Small intestine (tissue), 7 donors: ENCODE measurements around the gene MOCOS. TPM values are rescaled to one million over a fixed set of nuclear protein-coding genes. Genes with fewer than 3 reads are reported as not detected.

Source experiments
- DNase-seq, 2 donors: peaks; one replicate each; pipeline versions ENCODE4 v3.0.0 to v3.0.0-alpha.2; 2013
- FAIRE-seq: peaks from 2 replicates; lab custom pipeline; 2012; peaks lifted over from hg19 to GRCh38; lab: Jason Lieb, UNC
- H3K27ac ChIP-seq, 3 donors: one replicate each; pipeline ENCODE4 v1.5.1; 2013; ENCODE audit warnings: low read length in 2 of 3, mild to moderate bottlenecking in 2 of 3, control low read depth in 1 of 3, inconsistent platforms in 1 of 3, low read depth in 1 of 3, moderate library complexity in 1 of 3
- H3K27me3 ChIP-seq, 3 donors: one replicate each; pipeline ENCODE4 v1.6.1; 2013; ENCODE audit warnings: low read length in 3 of 3, inconsistent platforms in 1 of 3; ENCODE audit not compliant: control insufficient read depth in 3 of 3, insufficient read depth in 3 of 3
- H3K36me3 ChIP-seq, 3 donors: one replicate each; pipeline ENCODE4 v1.6.1; 2013; ENCODE audit warnings: low read length in 3 of 3, inconsistent platforms in 1 of 3, low read depth in 1 of 3, mild to moderate bottlenecking in 1 of 3, moderate library complexity in 1 of 3; ENCODE audit not compliant: control insufficient read depth in 3 of 3, insufficient read depth in 2 of 3
- H3K4me1 ChIP-seq, 3 donors: one replicate each; pipeline ENCODE4 v1.6.1; 2013; ENCODE audit warnings: low read length in 2 of 3, inconsistent platforms in 1 of 3, low read depth in 1 of 3, mild to moderate bottlenecking in 1 of 3, moderate library complexity in 1 of 3; ENCODE audit not compliant: control insufficient read depth in 3 of 3, insufficient read depth in 2 of 3
- H3K4me3 ChIP-seq, 3 donors: one replicate each; pipeline ENCODE4 v1.5.1; 2013; ENCODE audit warnings: low read length in 3 of 3, control low read depth in 1 of 3, inconsistent platforms in 1 of 3, low read depth in 1 of 3, mild to moderate bottlenecking in 1 of 3, moderate library complexity in 1 of 3
- H3K9me3 ChIP-seq, 2 donors: one replicate each; pipeline ENCODE4 v1.6.1; 2013; ENCODE audit warnings: low read depth in 1 of 2, low read length in 1 of 2; ENCODE audit not compliant: control insufficient read depth in 2 of 2, insufficient read depth in 1 of 2
- WGBS, 3 donors: extraction: QIAGEN DNeasy Blood & Tissue Kit; methylation state at CpG; one replicate each; pipeline ENCODE4 v1.1.7; 2013; 5-methylcytosine and 5-hydroxymethylcytosine counted together
- polyA plus RNA-seq, 4 donors: library from polyadenylated mRNA; stranded (reverse) in 3 of 4; unstranded in 1 of 4; fragments of 200-250 nt in 3 of 4; fragments of 120-200 nt in 1 of 4; gene quantifications; one replicate each; pipeline versions ENCODE4 v1.2.1 to v1.2.3, GENCODE V29; 2013
- donor health status: healthy with polysubstance abuse.
- donor health status: control.
- donor health status: control.
- donor health status: Bipolar disorder and iron deficiency.
- donor health status: healthy.

Gene MOCOS
- polyA plus RNA-seq, 4 donors, result 3.2 to 19.7 (median 16.7) TPM

DNA sequence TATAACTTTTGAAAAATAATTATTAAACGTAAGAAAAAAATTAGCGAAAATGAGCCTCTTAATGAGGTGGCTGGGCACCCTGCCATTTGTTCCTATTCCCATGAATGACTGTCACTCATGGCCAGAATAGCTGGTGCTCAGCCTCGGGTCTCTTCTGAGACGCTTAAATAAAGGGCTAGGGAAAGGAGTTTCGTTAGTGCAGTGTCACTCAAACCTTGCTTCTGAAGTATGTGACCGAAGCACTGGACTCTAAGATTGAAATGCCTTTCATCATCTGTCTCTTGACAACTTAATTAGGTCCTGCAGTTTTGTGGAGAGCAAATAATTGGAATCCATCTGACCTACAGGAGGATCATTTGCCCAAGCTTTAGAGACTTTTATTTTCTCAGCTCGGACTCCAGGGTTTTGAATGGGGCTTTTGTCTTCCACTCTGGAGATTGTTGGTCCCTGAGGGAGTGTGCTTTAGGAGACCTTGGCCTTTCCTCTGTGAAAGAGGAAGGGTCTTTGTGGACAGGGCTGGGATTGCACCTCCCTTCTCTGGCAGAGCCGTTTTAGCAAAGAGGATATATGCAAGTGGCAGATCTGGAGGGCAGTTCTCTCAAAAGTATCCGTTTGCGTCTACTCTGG is 67.9 kb downstream of the MOCOS start:
- H3K27ac ChIP-seq, result no peak overlapping the region
- no peak overlapping the region for H3K4me3 ChIP-seq
- H3K4me1 ChIP-seq, result no peaks in the 10 kb centered on the region
- no peak for FAIRE-seq
- H3K36me3 ChIP-seq, result peaks cover 2 to 12% (median 8%) of the 10 kb centered on the region in 3 donors
- 82 to 91% (median 89%) methylated on average over 10 of the region's 10 CpGs for WGBS, 3 donors
- no peak for DNase-seq
- H3K27me3 ChIP-seq, result no peaks in the 10 kb centered on the region
- no peaks in the 10 kb centered on the region for H3K9me3 ChIP-seq

DNA sequence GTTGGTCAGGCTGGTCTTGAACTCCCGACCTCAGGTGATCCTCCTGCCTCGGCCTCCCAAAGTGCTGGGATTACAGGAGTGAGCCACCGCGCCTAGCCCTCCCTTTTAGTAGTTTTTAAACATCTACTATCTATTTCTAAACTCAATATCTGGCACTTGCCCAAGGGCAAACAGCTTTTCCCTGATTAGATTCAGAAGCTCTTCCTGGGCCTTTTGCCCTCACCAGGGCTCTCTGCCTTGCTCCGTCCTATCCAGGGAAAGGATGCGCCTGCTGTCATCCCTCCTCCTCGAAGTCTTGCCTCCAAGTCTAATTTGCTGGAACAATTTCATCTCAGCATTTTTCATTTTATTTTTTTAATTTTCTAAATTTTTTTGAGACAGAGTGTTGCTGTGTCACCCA is 68.8 kb downstream of the MOCOS start:
- H3K4me1 ChIP-seq, result no peaks in the 10 kb centered on the region
- H3K27me3 ChIP-seq, result no peaks in the 10 kb centered on the region
- H3K9me3 ChIP-seq, result no peaks in the 10 kb centered on the region
- no peak overlapping the region for H3K27ac ChIP-seq
- FAIRE-seq (no peak), DNase-seq (no peak)
- H3K36me3 ChIP-seq, result peaks cover 2 to 14% (median 10%) of the 10 kb centered on the region in 3 donors
- 79 to 87% (median 80%) methylated on average over 7 of the region's 7 CpGs for WGBS, 3 donors
- H3K4me3 ChIP-seq, result no peak overlapping the region

DNA sequence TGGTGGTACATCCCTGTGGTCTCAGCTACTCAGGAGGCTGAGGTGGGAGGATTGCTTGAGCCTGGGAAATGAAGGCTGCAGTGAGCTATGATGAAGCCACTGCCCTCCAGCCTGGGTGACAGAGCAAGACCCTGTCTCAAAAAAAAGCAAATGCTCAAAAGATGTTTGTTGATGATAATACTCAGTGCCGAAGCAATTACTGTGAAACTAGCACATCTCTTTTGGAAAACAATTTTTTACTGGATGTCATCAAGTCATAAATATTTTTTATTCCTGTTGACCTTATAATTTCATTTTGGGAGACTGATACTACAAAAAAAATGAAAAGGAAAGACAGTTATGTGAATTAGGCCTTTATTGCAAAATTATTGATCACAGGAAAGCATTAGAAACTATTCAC is 75.7 kb downstream of the MOCOS start:
- FAIRE-seq, result no peak
- WGBS, 3 donors, result 84 to 97% (median 96%) methylated on average over 1 of the region's 1 CpG
- no peak for DNase-seq
- Histone ChIP-seq H3K4me3 (no peak overlapping the region), H3K27ac (no peak overlapping the region), H3K27me3 (no peaks in the 10 kb centered on the region), H3K4me1 (no peaks in the 10 kb centered on the region), H3K36me3 (peaks cover 0 to 4% (median 2%) of the 10 kb centered on the region in 3 donors), H3K9me3 (no peaks in the 10 kb centered on the region)

DNA sequence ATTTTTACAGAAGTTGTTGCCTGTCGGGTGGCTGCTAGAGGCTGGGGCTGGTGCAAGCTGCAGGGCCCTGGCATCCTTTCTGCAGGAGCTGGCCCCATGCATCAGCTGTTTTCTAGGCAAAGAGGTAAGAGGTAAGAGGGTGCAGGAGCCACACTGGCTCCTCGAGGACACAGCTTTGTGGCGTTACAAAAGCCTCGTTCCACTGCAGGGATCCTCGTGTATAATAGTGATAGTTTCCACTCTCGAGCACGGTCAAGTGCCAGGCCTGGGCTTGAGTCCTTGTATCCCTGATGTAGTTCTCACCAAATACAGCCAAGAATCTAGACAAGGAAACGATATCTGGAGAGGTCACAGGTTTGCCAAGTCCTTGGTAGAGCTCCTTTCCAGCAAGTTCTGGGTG is 77.0 kb downstream of the MOCOS start:
- Histone ChIP-seq H3K4me1 (no peaks in the 10 kb centered on the region), H3K36me3 (peaks cover 0 to 5% (median 4%) of the 10 kb centered on the region in 3 donors), H3K27ac (no peak overlapping the region), H3K4me3 (no peak overlapping the region), H3K27me3 (no peaks in the 10 kb centered on the region), H3K9me3 (no peaks in the 10 kb centered on the region)
- FAIRE-seq (no peak), DNase-seq (no peak)
- WGBS, 3 donors, result 90 to 95% (median 93%) methylated on average over 8 of the region's 8 CpGs

DNA sequence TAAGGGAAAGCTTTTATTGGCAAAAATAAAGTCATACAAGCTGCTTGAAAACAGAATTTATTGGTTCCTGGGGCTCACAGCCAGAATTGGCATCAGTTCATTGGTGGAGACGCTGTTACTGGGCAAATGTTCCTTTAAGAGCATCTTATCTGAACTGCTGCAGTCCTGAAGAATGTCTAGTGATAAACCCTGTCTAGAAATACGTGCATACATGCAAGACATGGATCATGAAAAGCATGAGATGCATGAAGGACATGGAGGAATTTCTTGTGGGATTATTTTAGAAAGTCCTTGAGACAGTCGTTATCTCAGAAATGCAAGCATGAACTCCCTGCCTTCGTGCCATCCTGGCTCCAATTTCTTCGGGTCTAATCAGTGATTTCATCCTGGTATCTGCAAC is 77.7 kb downstream of the MOCOS start:
- Histone ChIP-seq H3K27me3 (no peaks in the 10 kb centered on the region), H3K27ac (no peak overlapping the region), H3K9me3 (no peaks in the 10 kb centered on the region), H3K4me1 (no peaks in the 10 kb centered on the region), H3K4me3 (no peak overlapping the region), H3K36me3 (peaks cover 0 to 5% (median 4%) of the 10 kb centered on the region in 3 donors)
- 41 to 56% (median 55%) methylated on average over 5 of the region's 5 CpGs for WGBS, 3 donors
- peak in 1 of 2 donors; percentile 14 for DNase-seq
- FAIRE-seq, result no peak

DNA sequence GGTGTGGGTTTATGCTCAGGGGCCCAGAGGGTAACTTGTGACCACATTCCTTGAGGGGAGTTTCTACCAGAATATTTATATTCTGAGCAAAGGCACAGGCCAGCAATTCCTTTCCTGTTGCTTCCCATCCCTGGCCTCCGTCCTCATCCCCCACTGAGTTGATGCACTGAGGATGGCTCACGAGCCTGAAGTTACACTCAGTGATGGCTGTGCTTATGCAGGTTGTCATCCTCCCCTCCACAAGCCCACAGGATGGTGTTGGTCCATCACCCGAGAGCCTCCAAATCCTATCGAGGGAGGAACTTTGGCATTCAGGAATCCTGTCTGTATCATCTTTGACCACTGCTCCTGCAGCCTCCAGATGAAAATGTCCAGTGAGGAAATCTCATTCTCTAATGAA is 81.9 kb downstream of the MOCOS start:
- Histone ChIP-seq H3K27me3 (no peaks in the 10 kb centered on the region), H3K27ac (no peak overlapping the region), H3K4me3 (no peak overlapping the region), H3K36me3 (peaks cover 0 to 3% (median 3%) of the 10 kb centered on the region in 3 donors), H3K9me3 (no peaks in the 10 kb centered on the region), H3K4me1 (no peaks in the 10 kb centered on the region)
- FAIRE-seq (no peak), DNase-seq (no peak)
- 88 to 96% (median 89%) methylated on average over 4 of the region's 4 CpGs for WGBS, 3 donors

DNA sequence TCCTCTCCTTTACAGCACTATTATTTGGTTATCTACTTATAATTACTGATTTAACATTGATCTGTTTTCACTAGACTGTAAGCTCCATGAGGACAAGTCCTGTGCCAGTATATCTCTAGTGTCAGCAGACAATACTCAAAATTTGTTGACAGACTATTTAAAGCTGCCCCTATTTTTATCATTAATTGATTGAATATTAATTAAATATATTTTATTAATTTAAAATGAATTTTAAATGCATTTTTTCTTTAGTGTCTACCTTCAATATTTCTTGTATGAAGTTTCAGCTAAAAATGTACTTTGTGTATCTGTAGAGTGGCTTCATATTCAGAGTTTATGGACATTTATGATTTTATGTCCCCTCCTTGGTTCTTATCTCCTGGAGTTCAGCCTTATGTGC is 83.9 kb downstream of the MOCOS start:
- Histone ChIP-seq H3K36me3 (peaks cover 0 to 3% (median 3%) of the 10 kb centered on the region in 3 donors), H3K27ac (no peak overlapping the region), H3K4me1 (no peaks in the 10 kb centered on the region), H3K9me3 (no peaks in the 10 kb centered on the region), H3K4me3 (no peak overlapping the region), H3K27me3 (no peaks in the 10 kb centered on the region)
- FAIRE-seq (no peak), DNase-seq (no peak)

DNA sequence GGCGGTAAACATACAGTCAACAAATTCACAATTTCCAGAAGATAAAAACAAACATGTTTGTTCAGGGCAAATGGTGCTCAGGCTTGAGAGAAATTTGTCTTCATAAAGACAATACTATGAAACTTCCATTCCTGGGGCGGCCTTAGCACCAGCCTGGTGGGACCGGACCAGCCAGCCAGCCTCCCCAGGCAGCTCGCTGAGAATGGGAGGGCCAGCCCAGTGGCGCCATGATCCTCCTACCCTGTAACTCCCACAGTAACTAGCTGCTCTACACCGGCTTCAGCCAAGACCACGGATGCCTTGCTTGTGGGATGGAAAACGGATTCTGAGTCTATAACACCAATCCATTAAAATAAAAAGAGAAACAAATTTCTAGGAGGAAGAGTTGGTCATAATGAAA is 86.0 kb downstream of the MOCOS start:
- whole genome bisulfite sequencing, 3 donors, result 93 to 96% (median 94%) methylated on average over 8 of the region's 8 CpGs

More for the DNA sequence above, 86.0 kb downstream of the MOCOS start:
- no peaks in the 10 kb centered on the region for H3K27me3 ChIP-seq
- FAIRE-seq (no peak), DNase-seq (no peak)
- H3K4me1 ChIP-seq, result no peaks in the 10 kb centered on the region
- no peaks in the 10 kb centered on the region for H3K9me3 ChIP-seq
- H3K4me3 ChIP-seq, result no peak overlapping the region
- no peak overlapping the region for H3K27ac ChIP-seq
- H3K36me3 ChIP-seq, result peaks cover 0 to 3% (median 3%) of the 10 kb centered on the region in 3 donors
